ENCODE results near the gene TMEM200C. TPM values are rescaled to one million over a fixed set of nuclear protein-coding genes. Genes with fewer than 3 reads are reported as not detected.
A peak's percentile ranks its signal among the peaks of the same experiment; 100 is the strongest.
"Not testable (repeated sequence)": the region's sequence is repeated elsewhere in the genome, so short reads cannot be mapped to it uniquely, and the experiment has no call there.

The TMEM200C gene
- total RNA-seq, 1 donor from 2014 or later, result 0.85 TPM

DNA sequence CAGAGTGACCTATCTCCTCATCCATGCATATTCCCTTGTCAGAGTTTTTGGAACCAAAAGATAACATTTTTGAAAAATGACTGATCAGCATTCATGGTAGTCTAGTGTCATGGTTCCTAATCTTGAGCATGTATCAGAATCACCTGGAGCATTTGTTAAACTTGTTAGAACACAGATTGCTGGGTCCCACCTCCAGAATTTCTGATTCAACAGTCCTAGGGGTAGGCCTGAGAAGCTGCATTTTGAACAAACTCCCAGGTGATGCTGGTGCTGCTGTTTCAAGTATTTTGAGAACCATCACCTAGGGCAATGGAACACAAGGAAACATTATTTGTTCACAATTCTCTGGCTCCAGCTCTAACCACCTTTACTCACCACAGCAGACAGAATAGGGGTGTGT is 21.0 kb downstream of the TMEM200C start:
- DNase-seq (ENCODE audit: low spot score), result no peak
- Mint-ChIP-seq H3K4me1 (ENCODE audit: unreplicated experiment) (no peaks in the 10 kb centered on the region), H3K27me3 (ENCODE audit: unreplicated experiment) (no peaks in the 10 kb centered on the region), H3K4me3 (ENCODE audit: unreplicated experiment) (no peak overlapping the region), H3K9me3 (ENCODE audit: unreplicated experiment) (no peaks in the 10 kb centered on the region), H3K27ac (ENCODE audit: unreplicated experiment) (no peak overlapping the region), H3K36me3 (ENCODE audit: low read depth, unreplicated experiment) (no peaks in the 10 kb centered on the region)
- TF ChIP-seq, protein P1, sequence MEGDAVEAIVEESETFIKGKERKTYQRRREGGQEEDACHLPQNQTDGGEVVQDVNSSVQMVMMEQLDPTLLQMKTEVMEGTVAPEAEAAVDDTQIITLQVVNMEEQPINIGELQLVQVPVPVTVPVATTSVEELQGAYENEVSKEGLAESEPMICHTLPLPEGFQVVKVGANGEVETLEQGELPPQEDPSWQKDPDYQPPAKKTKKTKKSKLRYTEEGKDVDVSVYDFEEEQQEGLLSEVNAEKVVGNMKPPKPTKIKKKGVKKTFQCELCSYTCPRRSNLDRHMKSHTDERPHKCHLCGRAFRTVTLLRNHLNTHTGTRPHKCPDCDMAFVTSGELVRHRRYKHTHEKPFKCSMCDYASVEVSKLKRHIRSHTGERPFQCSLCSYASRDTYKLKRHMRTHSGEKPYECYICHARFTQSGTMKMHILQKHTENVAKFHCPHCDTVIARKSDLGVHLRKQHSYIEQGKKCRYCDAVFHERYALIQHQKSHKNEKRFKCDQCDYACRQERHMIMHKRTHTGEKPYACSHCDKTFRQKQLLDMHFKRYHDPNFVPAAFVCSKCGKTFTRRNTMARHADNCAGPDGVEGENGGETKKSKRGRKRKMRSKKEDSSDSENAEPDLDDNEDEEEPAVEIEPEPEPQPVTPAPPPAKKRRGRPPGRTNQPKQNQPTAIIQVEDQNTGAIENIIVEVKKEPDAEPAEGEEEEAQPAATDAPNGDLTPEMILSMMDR (IDR thresholded peaks at IDR 0.05; ENCODE audit: unreplicated experiment), result no peak

DNA sequence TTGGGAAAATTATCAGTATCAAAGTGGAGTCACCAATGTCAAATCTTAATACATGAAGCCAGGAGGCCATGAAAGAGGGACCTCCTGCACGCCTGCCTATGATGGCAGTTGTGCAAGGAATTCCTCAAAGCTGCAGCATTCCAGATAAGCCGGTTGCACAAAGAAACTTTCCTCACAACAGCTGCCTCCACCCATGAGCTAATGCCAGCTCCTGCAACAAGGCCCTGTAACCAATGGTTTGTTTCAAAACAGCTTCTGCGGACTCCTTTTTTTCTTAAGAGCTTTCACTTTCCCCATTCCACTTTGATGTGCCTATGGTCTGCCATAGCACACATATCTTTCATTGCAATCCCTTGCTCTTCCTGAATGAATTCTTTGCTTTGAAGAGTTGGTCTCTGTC is 22.4 kb downstream of the TMEM200C start:
- no peak for DNase-seq (ENCODE audit: low spot score)
- no peak overlapping the region for H3K4me3 Mint-ChIP-seq (ENCODE audit: unreplicated experiment)
- no peaks in the 10 kb centered on the region for H3K9me3 Mint-ChIP-seq (ENCODE audit: unreplicated experiment)
- H3K4me1 Mint-ChIP-seq (ENCODE audit: unreplicated experiment), result no peaks in the 10 kb centered on the region
- no peaks in the 10 kb centered on the region for H3K36me3 Mint-ChIP-seq (ENCODE audit: low read depth, unreplicated experiment)
- H3K27ac Mint-ChIP-seq (ENCODE audit: unreplicated experiment), result no peak overlapping the region
- TF ChIP-seq, protein P1 (IDR thresholded peaks at IDR 0.05; ENCODE audit: unreplicated experiment), result no peak
- no peaks in the 10 kb centered on the region for H3K27me3 Mint-ChIP-seq (ENCODE audit: unreplicated experiment)

DNA sequence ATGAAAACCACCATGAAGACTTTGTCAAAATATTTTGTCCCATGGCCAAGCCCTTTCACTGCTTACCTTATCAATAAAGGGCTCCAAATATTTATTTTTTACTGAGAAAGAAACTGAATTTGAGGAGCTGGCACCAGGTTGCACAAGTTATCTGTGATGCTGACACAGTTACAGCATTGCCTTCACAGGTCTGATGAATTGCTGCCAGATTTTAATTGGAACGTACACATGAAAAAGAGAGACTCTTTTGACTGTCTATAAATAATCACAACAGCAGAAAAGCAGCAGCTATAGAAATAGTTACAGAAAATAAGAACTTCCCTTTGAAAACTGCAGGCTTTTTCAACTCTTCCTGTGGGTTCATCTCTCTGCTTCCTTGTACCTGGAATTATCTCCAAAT is 23.9 kb downstream of the TMEM200C start:
- H3K4me3 Mint-ChIP-seq (ENCODE audit: unreplicated experiment), result no peak overlapping the region
- TF ChIP-seq, protein P1 (IDR thresholded peaks at IDR 0.05; ENCODE audit: unreplicated experiment), result no peak
- H3K9me3 Mint-ChIP-seq (ENCODE audit: unreplicated experiment), result no peaks in the 10 kb centered on the region
- H3K27ac Mint-ChIP-seq (ENCODE audit: unreplicated experiment), result no peak overlapping the region
- no peak for DNase-seq (ENCODE audit: low spot score)
- no peaks in the 10 kb centered on the region for H3K36me3 Mint-ChIP-seq (ENCODE audit: low read depth, unreplicated experiment)
- H3K4me1 Mint-ChIP-seq (ENCODE audit: unreplicated experiment), result no peaks in the 10 kb centered on the region
- H3K27me3 Mint-ChIP-seq (ENCODE audit: unreplicated experiment), result no peaks in the 10 kb centered on the region

DNA sequence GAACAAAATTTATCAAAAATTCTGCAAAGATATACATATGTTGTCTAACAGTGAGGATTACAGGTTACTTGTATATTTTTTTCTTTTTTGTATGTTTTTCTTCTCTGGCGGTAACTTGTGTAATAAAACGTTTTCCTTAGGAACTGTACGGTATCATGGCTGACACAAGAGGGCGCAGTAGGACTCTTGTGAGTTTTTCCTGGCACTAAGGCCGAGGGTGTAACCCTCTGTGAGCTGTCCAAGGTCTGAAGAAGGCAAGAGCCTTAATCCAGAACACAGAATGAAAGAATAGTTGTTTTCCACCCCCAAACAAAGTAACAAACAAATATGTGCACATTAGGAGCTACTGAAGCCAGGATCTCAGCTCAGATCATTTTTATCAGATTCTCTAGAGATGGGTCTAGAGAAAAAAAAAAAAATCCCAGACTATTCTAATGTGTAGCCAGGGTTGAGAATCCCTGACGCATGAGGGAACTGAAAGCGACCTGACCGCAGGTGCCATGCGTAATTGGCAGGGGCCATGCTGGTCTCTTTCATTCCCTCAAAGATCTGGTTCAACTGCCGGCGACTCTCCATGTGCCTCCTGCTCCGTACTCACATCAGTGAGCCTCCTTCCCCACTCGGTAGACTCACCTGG is 27.0 kb downstream of the TMEM200C start:
- H3K4me1 Mint-ChIP-seq (ENCODE audit: unreplicated experiment), result no peaks in the 10 kb centered on the region
- no peaks in the 10 kb centered on the region for H3K36me3 Mint-ChIP-seq (ENCODE audit: low read depth, unreplicated experiment)
- no peak overlapping the region for H3K27ac Mint-ChIP-seq (ENCODE audit: unreplicated experiment)
- no peaks in the 10 kb centered on the region for H3K27me3 Mint-ChIP-seq (ENCODE audit: unreplicated experiment)
- no peaks in the 10 kb centered on the region for H3K9me3 Mint-ChIP-seq (ENCODE audit: unreplicated experiment)
- TF ChIP-seq, protein P1 (IDR thresholded peaks at IDR 0.05; ENCODE audit: unreplicated experiment), result peak; percentile 72
- no peak overlapping the region for H3K4me3 Mint-ChIP-seq (ENCODE audit: unreplicated experiment)
- peak; percentile 82 for DNase-seq (ENCODE audit: low spot score)

DNA sequence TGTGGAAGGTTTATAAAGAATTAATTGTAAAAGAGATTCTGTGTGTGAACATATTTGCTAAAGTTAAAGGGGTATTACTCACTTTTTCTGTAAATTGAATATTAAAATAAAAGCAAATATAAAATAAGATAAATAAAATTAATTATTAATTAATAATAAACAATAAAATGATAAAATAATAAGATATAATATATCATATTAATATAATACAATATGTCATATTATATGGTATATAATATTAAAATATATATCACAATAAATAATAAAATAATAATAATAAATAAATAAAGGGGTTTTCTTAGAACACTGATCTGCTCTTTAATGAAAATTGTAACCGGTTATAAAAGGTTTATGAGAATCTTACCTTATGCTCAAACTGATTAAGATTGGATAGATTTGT is 29.8 kb downstream of the TMEM200C start:
- no peak overlapping the region for H3K4me3 Mint-ChIP-seq (ENCODE audit: unreplicated experiment)
- no peak overlapping the region for H3K27ac Mint-ChIP-seq (ENCODE audit: unreplicated experiment)
- TF ChIP-seq, protein P1 (IDR thresholded peaks at IDR 0.05; ENCODE audit: unreplicated experiment), result no peak
- no peaks in the 10 kb centered on the region for H3K27me3 Mint-ChIP-seq (ENCODE audit: unreplicated experiment)
- H3K36me3 Mint-ChIP-seq (ENCODE audit: low read depth, unreplicated experiment), result no peaks in the 10 kb centered on the region
- DNase-seq (ENCODE audit: low spot score), result no peak
- H3K9me3 Mint-ChIP-seq (ENCODE audit: unreplicated experiment), result no peaks in the 10 kb centered on the region
- H3K4me1 Mint-ChIP-seq (ENCODE audit: unreplicated experiment), result no peaks in the 10 kb centered on the region

DNA sequence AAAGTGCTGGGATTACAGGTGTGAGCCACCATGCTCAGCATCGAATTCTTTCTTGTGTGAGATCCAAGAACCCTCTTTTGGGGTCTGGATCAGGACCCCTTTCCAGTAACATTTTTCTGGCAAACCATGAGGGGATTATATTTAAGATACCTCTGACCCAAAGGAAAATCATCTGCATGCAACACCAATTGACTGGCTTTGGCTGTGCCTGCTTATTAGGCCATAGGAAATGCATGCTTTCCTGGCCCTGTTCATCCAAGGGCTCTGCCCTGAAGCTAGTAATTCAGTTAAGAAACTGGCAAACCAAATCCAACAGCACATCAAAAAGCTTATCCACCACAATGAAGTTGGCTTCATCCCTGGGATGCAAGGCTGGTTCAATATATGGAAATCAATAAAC is 33.2 kb downstream of the TMEM200C start:
- H3K27me3 Mint-ChIP-seq (ENCODE audit: unreplicated experiment); H3K9me3 Mint-ChIP-seq (ENCODE audit: unreplicated experiment); H3K36me3 Mint-ChIP-seq (ENCODE audit: low read depth, unreplicated experiment); H3K4me3 Mint-ChIP-seq (ENCODE audit: unreplicated experiment); DNase-seq (ENCODE audit: low spot score); H3K27ac Mint-ChIP-seq (ENCODE audit: unreplicated experiment); H3K4me1 Mint-ChIP-seq (ENCODE audit: unreplicated experiment): not testable (repeated sequence)

Data from endothelial cell (in vitro differentiated cells).